Stimulated activated CD8-positive, alpha-beta memory T cell treated with anti-CD3 and anti-CD28 coated beads, Interleukin-4, amount 100 ng/mL, for 1 hour (primary cell): ENCODE results near the gene CHRNA4.

Source experiments
- DNase-seq, 2 donors: peaks; one replicate each; pipeline ENCODE4 v3.0.0-alpha.2; 2020; ENCODE audit warnings: low read depth in 2 of 2, low spot score in 1 of 2

CHRNA4 gene

GRCh38 chr20:63360850-63361518, at the start of gene CHRNA4:
Gene CHRNA4 (minus strand): TSS chr20:63361349. CDS start chr20:63361165, 184 bp downstream.
- no peak for DNase-seq

GRCh38 chr20:63409834-63410435, 48.8 kb upstream of the CHRNA4 start:
- DNase-seq: no peak

GRCh38 chr20:63409066-63409833, 48.1 kb upstream of the CHRNA4 start:
- DNase-seq: no peak

GRCh38 chr20:63408684-63409046, 47.5 kb upstream of the CHRNA4 start:
- no peak for DNase-seq

GRCh38 chr20:63407928-63408683, 47.0 kb upstream of the CHRNA4 start:
- no peak for DNase-seq

GRCh38 chr20:63406617-63407245, 45.6 kb upstream of the CHRNA4 start:
- DNase-seq: no peak

GRCh38 chr20:63406011-63406410, 44.9 kb upstream of the CHRNA4 start:
- DNase-seq: no peak

- no peak for DNase-seq
These were observed 44.1 kb upstream of the CHRNA4 start for GRCh38 chr20:63405102-63405730.

GRCh38 chr20:63404129-63405085, 43.3 kb upstream of the CHRNA4 start:
- DNase-seq: no peak

GRCh38 chr20:63403403-63404105, 42.4 kb upstream of the CHRNA4 start:
- no peak for DNase-seq

- no peak for DNase-seq
These were observed 41.7 kb upstream of the CHRNA4 start for GRCh38 chr20:63402860-63403220.

GRCh38 chr20:63402181-63402859, 41.2 kb upstream of the CHRNA4 start:
- DNase-seq: no peak

- DNase-seq: no peak
These were observed 40.4 kb upstream of the CHRNA4 start for GRCh38 chr20:63401384-63402110.

- no peak for DNase-seq
These were observed 39.5 kb upstream of the CHRNA4 start for GRCh38 chr20:63400486-63401210.

GRCh38 chr20:63399596-63400375, 38.6 kb upstream of the CHRNA4 start:
- DNase-seq: no peak
